Gastroesophageal sphincter (tissue), 3 donors: ENCODE results near the gene RPL36A.

Source experiments
- EP300 ChIP-seq: sonication (generic); formaldehyde crosslinking; IDR thresholded peaks from one replicate; pipeline ENCODE4 v1.6.1; 2017; ENCODE audit warnings: antibody characterized with exemption, mild to moderate bottlenecking
- TF ChIP-seq, protein P1 (sequence below), 4 experiments: fragments of 200-600 bp in 2 of 4; fragments of 450-650 bp in 2 of 4; sonication (generic) in 1 of 4; IDR thresholded peaks; one replicate each; pipeline ENCODE4 v1.5.1; 2017 to 2019; ENCODE audit warnings: antibody characterized with exemption in 4 of 4, mild to moderate bottlenecking in 2 of 4, moderate library complexity in 2 of 4

DNA sequence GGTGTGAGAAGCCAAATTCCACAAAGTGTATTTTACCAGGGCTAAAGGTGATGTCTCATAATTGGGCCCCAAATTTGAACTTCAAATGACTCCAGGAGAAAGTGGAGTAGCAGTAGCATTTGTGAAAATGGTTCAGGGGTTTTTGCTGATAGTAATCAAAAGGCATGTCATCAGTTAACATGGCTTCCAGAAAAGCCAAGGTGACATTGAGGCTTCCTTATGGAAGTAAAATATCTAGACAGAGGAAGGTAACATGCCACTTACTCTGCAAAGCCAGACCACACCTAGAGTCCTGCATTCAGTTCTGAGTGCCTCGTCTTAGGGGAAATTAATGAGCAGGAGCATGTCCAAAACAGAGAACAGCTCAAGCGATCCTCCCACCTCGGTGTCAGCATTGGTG, 2.2 kb upstream of the RPL36A start:
- TF ChIP-seq, protein P1, sequence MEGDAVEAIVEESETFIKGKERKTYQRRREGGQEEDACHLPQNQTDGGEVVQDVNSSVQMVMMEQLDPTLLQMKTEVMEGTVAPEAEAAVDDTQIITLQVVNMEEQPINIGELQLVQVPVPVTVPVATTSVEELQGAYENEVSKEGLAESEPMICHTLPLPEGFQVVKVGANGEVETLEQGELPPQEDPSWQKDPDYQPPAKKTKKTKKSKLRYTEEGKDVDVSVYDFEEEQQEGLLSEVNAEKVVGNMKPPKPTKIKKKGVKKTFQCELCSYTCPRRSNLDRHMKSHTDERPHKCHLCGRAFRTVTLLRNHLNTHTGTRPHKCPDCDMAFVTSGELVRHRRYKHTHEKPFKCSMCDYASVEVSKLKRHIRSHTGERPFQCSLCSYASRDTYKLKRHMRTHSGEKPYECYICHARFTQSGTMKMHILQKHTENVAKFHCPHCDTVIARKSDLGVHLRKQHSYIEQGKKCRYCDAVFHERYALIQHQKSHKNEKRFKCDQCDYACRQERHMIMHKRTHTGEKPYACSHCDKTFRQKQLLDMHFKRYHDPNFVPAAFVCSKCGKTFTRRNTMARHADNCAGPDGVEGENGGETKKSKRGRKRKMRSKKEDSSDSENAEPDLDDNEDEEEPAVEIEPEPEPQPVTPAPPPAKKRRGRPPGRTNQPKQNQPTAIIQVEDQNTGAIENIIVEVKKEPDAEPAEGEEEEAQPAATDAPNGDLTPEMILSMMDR (IDR thresholded peaks at IDR 0.05), result no peak
- no peak for TF ChIP-seq EP300
